ENCODE measurements around the gene TCL1B.
"Not testable (repeated sequence)": the region's sequence is repeated elsewhere in the genome, so short reads cannot be mapped to it uniquely, and the experiment has no call there.

Gene TCL1B

GRCh38 chr14:95685978-95686922 lies at the start of gene TCL1B:
TCL1B (plus strand) TSS chr14:95686426; CDS start chr14:95686468, 42 bp downstream.
- in situ Hi-C loops (cut with MboI; ENCODE audit: low sequenced_read_pairs): loop anchor here (25.0 kb wide), 1 partner anchor 249 kb away; no protein-coding TSS in a partner anchor

- in situ Hi-C loops (cut with MboI; ENCODE audit: low sequenced_read_pairs): no loop called here
Measured at GRCh38 chr14:95644981-95645380, 41.2 kb upstream of the TCL1B start.

GRCh38 chr14:95645389-95645996 lies 40.7 kb upstream of the TCL1B start:
- in situ Hi-C loops (cut with MboI; ENCODE audit: low sequenced_read_pairs): no loop called here

GRCh38 chr14:95647926-95648325 lies 38.3 kb upstream of the TCL1B start:
- in situ Hi-C loops (cut with MboI; ENCODE audit: low sequenced_read_pairs): no loop called here

GRCh38 chr14:95649230-95649629 lies 37.0 kb upstream of the TCL1B start:
- in situ Hi-C loops (cut with MboI; ENCODE audit: low sequenced_read_pairs): no loop called here

- in situ Hi-C loops (cut with MboI; ENCODE audit: low sequenced_read_pairs): no loop called here
Measured at GRCh38 chr14:95651028-95651427, 35.2 kb upstream of the TCL1B start.

- in situ Hi-C loops (cut with MboI; ENCODE audit: low sequenced_read_pairs): no loop called here
Measured at GRCh38 chr14:95651821-95652583, 34.2 kb upstream of the TCL1B start.

GRCh38 chr14:95652690-95653089 lies 33.5 kb upstream of the TCL1B start:
- in situ Hi-C loops (cut with MboI; ENCODE audit: low sequenced_read_pairs): no loop called here

GRCh38 chr14:95655461-95655860 lies 30.8 kb upstream of the TCL1B start:
- in situ Hi-C loops (cut with MboI; ENCODE audit: low sequenced_read_pairs): no loop called here

GRCh38 chr14:95656634-95657033 lies 29.6 kb upstream of the TCL1B start:
- in situ Hi-C loops (cut with MboI; ENCODE audit: low sequenced_read_pairs): no loop called here

- in situ Hi-C loops (cut with MboI; ENCODE audit: low sequenced_read_pairs): no loop called here
Measured at GRCh38 chr14:95657454-95657853, 28.8 kb upstream of the TCL1B start.

GRCh38 chr14:95659293-95659989 lies 26.8 kb upstream of the TCL1B start:
- in situ Hi-C loops (cut with MboI; ENCODE audit: low sequenced_read_pairs): no loop called here

- in situ Hi-C loops (cut with MboI; ENCODE audit: low sequenced_read_pairs): no loop called here
Measured at GRCh38 chr14:95659990-95660385, 26.2 kb upstream of the TCL1B start.

- in situ Hi-C loops (cut with MboI; ENCODE audit: low sequenced_read_pairs): no loop called here
Measured at GRCh38 chr14:95660651-95661515, 25.3 kb upstream of the TCL1B start.

- in situ Hi-C loops (cut with MboI; ENCODE audit: low sequenced_read_pairs): no loop called here
Measured at GRCh38 chr14:95662376-95663186, 23.6 kb upstream of the TCL1B start.

- in situ Hi-C loops (cut with MboI; ENCODE audit: low sequenced_read_pairs): no loop called here
Measured at GRCh38 chr14:95663226-95663797, 22.9 kb upstream of the TCL1B start.

GRCh38 chr14:95664066-95664465 lies 22.2 kb upstream of the TCL1B start:
- in situ Hi-C loops (cut with MboI; ENCODE audit: low sequenced_read_pairs): no loop called here

- in situ Hi-C loops (cut with MboI; ENCODE audit: low sequenced_read_pairs): no loop called here
Measured at GRCh38 chr14:95664546-95664945, 21.7 kb upstream of the TCL1B start.

- in situ Hi-C loops (cut with MboI; ENCODE audit: low sequenced_read_pairs): not testable (repeated sequence)
Measured at GRCh38 chr14:95665530-95665929, 20.7 kb upstream of the TCL1B start.
